CD14-positive monocyte (primary cell): ENCODE measurements around the gene SETDB1. TPM values are rescaled to one million over a fixed set of nuclear protein-coding genes. Genes with fewer than 3 reads are reported as not detected.
A peak's percentile ranks its signal among the peaks of the same experiment; 100 is the strongest.

Source experiments
- DNase-seq, 3 donors: peaks; one replicate each; pipeline ENCODE4 v3.0.0-alpha.2; 2011 to 2022
- H2AFZ ChIP-seq: 2 replicates; pipeline ENCODE4 v1.6.0; 2012; ENCODE audit warnings: mild to moderate bottlenecking, low read depth, low read length, inconsistent platforms; ENCODE audit not compliant: insufficient read depth, poor library complexity, severe bottlenecking
- H3K27ac ChIP-seq, 2 donors: 1 replicate in 1 of 2; 2 replicates in 1 of 2; pipeline ENCODE4 v1.5.1; 2012 to 2013; ENCODE audit warnings: low read length in 2 of 2, control low read depth in 1 of 2, inconsistent platforms in 1 of 2, low read depth in 1 of 2, mild to moderate bottlenecking in 1 of 2
- H3K27me3 ChIP-seq, 2 donors: one replicate each; pipeline versions ENCODE4 v1.6.0 to v1.6.1; 2011 to 2013; ENCODE audit warnings: low read length in 2 of 2; ENCODE audit not compliant: control insufficient read depth in 2 of 2, insufficient read depth in 2 of 2
- H3K36me3 ChIP-seq, 2 donors: replicated peaks in 1 of 2; 1 replicate in 1 of 2; 2 replicates in 1 of 2; pipeline versions ENCODE4 v1.5.1 to v1.6.1; 2012 to 2013; ENCODE audit warnings: low read length in 2 of 2, control low read depth in 1 of 2, inconsistent platforms in 1 of 2, mild to moderate bottlenecking in 1 of 2; ENCODE audit not compliant: insufficient read depth in 2 of 2, control insufficient read depth in 1 of 2
- H3K4me1 ChIP-seq, 2 donors: 1 replicate in 1 of 2; 2 replicates in 1 of 2; pipeline versions ENCODE4 v1.5.1 to v1.6.1; 2012 to 2013; ENCODE audit warnings: low read length in 2 of 2, control low read depth in 1 of 2, inconsistent platforms in 1 of 2, mild to moderate bottlenecking in 1 of 2, moderate library complexity in 1 of 2; ENCODE audit not compliant: insufficient read depth in 2 of 2, control insufficient read depth in 1 of 2
- H3K4me2 ChIP-seq: replicated peaks from 2 replicates; pipeline ENCODE3; 2012; ENCODE audit warnings: low read length, moderate library complexity, mild to moderate bottlenecking; ENCODE audit not compliant: poor library complexity, severe bottlenecking; ENCODE audit errors: extremely low read depth
- H3K4me3 ChIP-seq, 3 experiments: fragments of 200-600 bp in 1 of 3; sonication (generic) in 1 of 3; replicated peaks in 1 of 3; 1 replicate in 2 of 3; 2 replicates in 1 of 3; pipeline ENCODE4 v1.5.1; 2011 to 2013; ENCODE audit warnings: low read length in 3 of 3, mild to moderate bottlenecking in 3 of 3, control low read depth in 2 of 3, low read depth in 2 of 3, inconsistent platforms in 1 of 3, moderate library complexity in 1 of 3
- H3K79me2 ChIP-seq: 2 replicates; pipeline ENCODE4 v1.6.0; 2012; ENCODE audit warnings: mild to moderate bottlenecking, control low read depth, inconsistent platforms, low read length, moderate library complexity; ENCODE audit not compliant: insufficient read depth
- H3K9ac ChIP-seq: 2 replicates; pipeline ENCODE4 v1.6.0; 2017; ENCODE audit warnings: low read length, mild to moderate bottlenecking; ENCODE audit not compliant: insufficient read depth, poor library complexity, severe bottlenecking
- H3K9me3 ChIP-seq, 2 donors: replicated peaks in 1 of 2; 1 replicate in 1 of 2; 2 replicates in 1 of 2; pipeline versions ENCODE4 v1.5.1 to v1.6.1; 2012 to 2013; ENCODE audit warnings: low read length in 2 of 2, control low read depth in 1 of 2; ENCODE audit not compliant: control insufficient read depth in 1 of 2, insufficient read depth in 1 of 2
- H4K20me1 ChIP-seq: 2 replicates; pipeline ENCODE4 v1.6.0; 2012; ENCODE audit warnings: mild to moderate bottlenecking, low read length, control low read depth, moderate library complexity; ENCODE audit not compliant: insufficient read depth
- H3K27ac Mint-ChIP-seq, 7 donors: one replicate each; pipeline ENCODE4 v1.8.0; 2020; ENCODE audit warnings: mild to moderate bottlenecking in 7 of 7, mixed read lengths in 7 of 7, moderate library complexity in 6 of 7, inconsistent platforms in 2 of 7
- H3K27me3 Mint-ChIP-seq, 3 donors: one replicate each; pipeline ENCODE4 v1.8.0; 2021 to 2022; ENCODE audit warnings: low read depth in 3 of 3, mild to moderate bottlenecking in 3 of 3, mixed read lengths in 3 of 3, moderate library complexity in 3 of 3, inconsistent platforms in 1 of 3
- H3K36me3 Mint-ChIP-seq, 2 donors: one replicate each; pipeline ENCODE4 v1.8.0; 2020; ENCODE audit warnings: mixed read lengths in 2 of 2, inconsistent platforms in 1 of 2, mild to moderate bottlenecking in 1 of 2
- H3K4me1 Mint-ChIP-seq: one replicate; pipeline ENCODE4 v1.8.0; 2020; ENCODE audit warnings: mild to moderate bottlenecking, mixed read lengths
- H3K4me3 Mint-ChIP-seq, 2 donors: one replicate each; pipeline ENCODE4 v1.8.0; 2020; ENCODE audit warnings: mild to moderate bottlenecking in 2 of 2, mixed read lengths in 2 of 2, moderate library complexity in 1 of 2
- H3K9me3 Mint-ChIP-seq, 7 donors: one replicate each; pipeline ENCODE4 v1.8.0; 2020 to 2022; ENCODE audit warnings: mixed read lengths in 7 of 7, mild to moderate bottlenecking in 6 of 7, moderate library complexity in 6 of 7, inconsistent platforms in 2 of 7
- WGBS: methylation state at CpG from one replicate; pipeline ENCODE4 v1.1.5; 2013; ENCODE audit warnings: missing lambda C conversion rate; ENCODE audit not compliant: insufficient coverage; 5-methylcytosine and 5-hydroxymethylcytosine counted together
- intact Hi-C, 2 donors: fragments of 100-400 bp; cut with micrococcal nuclease; formaldehyde crosslinking; loops; one replicate each; pipeline versions ENCODE4 v1.15.0 to v1.15.1; 2023
- polyA plus RNA-seq, 3 donors: library from polyadenylated mRNA; depleted of rRNA in 1 of 3; unstranded in 2 of 3; stranded (reverse) in 1 of 3; fragments of 300-500 nt in 2 of 3; fragments of >200 nt in 1 of 3; fragmentation: Illumina TruSeq in 2 of 3; gene quantifications; 1 replicate in 2 of 3; 2 replicates in 1 of 3; pipeline ENCODE4 v1.2.3, GENCODE V29; 2012 to 2021
- TF ChIP-seq, protein P1 (sequence below): fragments of 200-600 bp; IDR thresholded peaks from one replicate; pipeline ENCODE4 v1.8.0; 2022; ENCODE audit warnings: antibody characterized with exemption, mild to moderate bottlenecking

SETDB1 gene
- polyA plus RNA-seq, 3 donors, result 13.9 to 69.4 (median 15.5) TPM

DNA sequence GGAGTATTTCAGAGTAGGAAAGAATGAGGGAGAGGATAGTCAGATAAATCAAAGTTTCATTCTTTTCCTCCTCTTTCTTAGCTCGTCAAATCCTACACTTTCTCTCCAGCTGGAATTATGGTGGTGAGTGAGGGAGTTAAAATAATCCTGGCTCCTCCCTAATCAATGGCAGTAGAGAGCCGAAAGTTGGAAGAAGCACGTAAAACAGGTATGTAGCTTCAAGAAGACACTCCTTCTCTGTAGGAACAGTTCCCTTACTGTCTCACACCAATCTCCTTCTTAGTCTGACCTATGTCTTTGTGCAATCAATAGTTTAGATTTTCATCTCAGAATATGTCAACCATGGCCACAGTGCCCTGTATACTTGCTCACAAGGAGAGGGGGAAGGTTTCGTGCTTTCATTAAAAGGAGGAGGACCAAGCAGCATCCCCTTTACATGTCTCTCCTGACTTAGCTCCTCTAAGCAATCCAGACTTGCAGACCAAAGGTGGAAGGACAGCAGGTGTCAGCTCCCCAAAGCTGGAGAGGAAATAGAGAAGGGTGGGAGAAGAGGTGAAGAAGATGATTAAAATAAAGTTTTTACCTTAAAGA lies 79.7 kb downstream of the SETDB1 start:
- Histone ChIP-seq H3K4me2 (peak overlapping the region; percentile 89), H3K79me2 (peaks cover 75% of the 10 kb centered on the region), H3K9me3 (no peaks in the 10 kb centered on the region), H3K36me3 (peaks cover 0 to 3% of the 10 kb centered on the region in 2 donors), H3K4me3 (peak overlapping the region; percentile 63 to 88 (median 69)), H3K27me3 (no peaks in the 10 kb centered on the region), H3K27ac (peak overlapping the region; percentile 89 to 95), H3K4me1 (peaks cover 78 to 84% of the 10 kb centered on the region in 2 donors), H2AFZ (peak overlapping the region; percentile 93), H3K9ac (peak overlapping the region; percentile 87), H4K20me1 (peaks cover 13% of the 10 kb centered on the region)
- Mint-ChIP-seq H3K4me1 (peaks cover 84% of the 10 kb centered on the region), H3K4me3 (peak overlapping the region; percentile 90 to 97), H3K9me3 (no peaks in the 10 kb centered on the region), H3K27me3 (peaks cover 0 to 12% (median 2%) of the 10 kb centered on the region in 3 donors), H3K27ac (peak overlapping the region; percentile 98 to 99 (median 99)), H3K36me3 (peaks cover 4 to 12% of the 10 kb centered on the region in 2 donors)
- DNase-seq, result no peak
- TF ChIP-seq, protein P1, sequence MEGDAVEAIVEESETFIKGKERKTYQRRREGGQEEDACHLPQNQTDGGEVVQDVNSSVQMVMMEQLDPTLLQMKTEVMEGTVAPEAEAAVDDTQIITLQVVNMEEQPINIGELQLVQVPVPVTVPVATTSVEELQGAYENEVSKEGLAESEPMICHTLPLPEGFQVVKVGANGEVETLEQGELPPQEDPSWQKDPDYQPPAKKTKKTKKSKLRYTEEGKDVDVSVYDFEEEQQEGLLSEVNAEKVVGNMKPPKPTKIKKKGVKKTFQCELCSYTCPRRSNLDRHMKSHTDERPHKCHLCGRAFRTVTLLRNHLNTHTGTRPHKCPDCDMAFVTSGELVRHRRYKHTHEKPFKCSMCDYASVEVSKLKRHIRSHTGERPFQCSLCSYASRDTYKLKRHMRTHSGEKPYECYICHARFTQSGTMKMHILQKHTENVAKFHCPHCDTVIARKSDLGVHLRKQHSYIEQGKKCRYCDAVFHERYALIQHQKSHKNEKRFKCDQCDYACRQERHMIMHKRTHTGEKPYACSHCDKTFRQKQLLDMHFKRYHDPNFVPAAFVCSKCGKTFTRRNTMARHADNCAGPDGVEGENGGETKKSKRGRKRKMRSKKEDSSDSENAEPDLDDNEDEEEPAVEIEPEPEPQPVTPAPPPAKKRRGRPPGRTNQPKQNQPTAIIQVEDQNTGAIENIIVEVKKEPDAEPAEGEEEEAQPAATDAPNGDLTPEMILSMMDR, result no peak
- intact Hi-C loops, result loop anchor here (5.0 to 10.0 kb wide), 6 partner anchors 34 to 161 kb away; partner anchors contain the start of genes LYSMD1 (in 2 of the 2), SCNM1 (in 2 of the 2), ARNT (in 1 of the 2) and CDC42SE1 (in 1 of the 2)
- WGBS, result no CpG with 5 or more reads among the region's 4 CpGs

- intact Hi-C loops, result loop anchor here (5.0 to 10.0 kb wide), 6 partner anchors 34 to 161 kb away; partner anchors contain the start of genes LYSMD1 (in 2 of the 2), SCNM1 (in 2 of the 2), ARNT (in 1 of the 2) and CDC42SE1 (in 1 of the 2)
- H3K4me3 Mint-ChIP-seq, result peak within 1 kb of the TSS; percentile 97
- peaks cover 0 to 10% (median 2%) of the 10 kb centered on the region in 3 donors for H3K27me3 Mint-ChIP-seq
- H3K27ac Mint-ChIP-seq, result peak within 1 kb of the TSS; percentile 98 to 99 (median 99)
- peaks cover 71 to 78% of the 10 kb centered on the region in 2 donors for H3K4me1 ChIP-seq
- peak; percentile 69 to 79 (median 77) for DNase-seq
- H3K4me1 Mint-ChIP-seq, result peaks cover 80% of the 10 kb centered on the region
- H3K9me3 Mint-ChIP-seq, result no peaks in the 10 kb centered on the region
- peaks cover 72% of the 10 kb centered on the region for H3K79me2 ChIP-seq
- H3K27me3 ChIP-seq, result no peaks in the 10 kb centered on the region
- no peaks in the 10 kb centered on the region for H3K9me3 ChIP-seq
- peaks cover 0 to 11% of the 10 kb centered on the region in 2 donors for H3K36me3 Mint-ChIP-seq
- TF ChIP-seq, protein P1, result peak; percentile 65
- peak within 1 kb of the TSS; percentile 63 to 88 (median 78) for H3K4me3 ChIP-seq
- H3K9ac ChIP-seq, result peak within 1 kb of the TSS; percentile 87
- peak within 1 kb of the TSS; percentile 93 for H2AFZ ChIP-seq
- peak within 1 kb of the TSS; percentile 89 to 95 for H3K27ac ChIP-seq
- 0% methylated on average over 7 of the region's 18 CpGs for WGBS
- H4K20me1 ChIP-seq, result peaks cover 7% of the 10 kb centered on the region
- H3K4me2 ChIP-seq, result peak within 1 kb of the TSS; percentile 89
- H3K36me3 ChIP-seq, result no peaks in the 10 kb centered on the region
Measured at GRCh38 chr1:151006327-151007052, 80.3 kb downstream of the SETDB1 start, which contains the start of gene MINDY1. Gene MINDY1 (minus strand): TSS chr1:151006902. CDS start chr1:151002617, 4,285 bp downstream.
